NCI-H69 (cell line): Measurements from ENCODE around the gene HSD17B7.

Source experiments
- DNase-seq: peaks from one replicate; lab custom pipeline; 2025; lab: John Stamatoyannopoulos, UW

Gene HSD17B7

GRCh38 chr1:162857850-162858249 lies 67.3 kb downstream of the HSD17B7 start:
- no peak for DNase-seq

- DNase-seq = no peak
These were observed 68.7 kb downstream of the HSD17B7 start for GRCh38 chr1:162859191-162859590.

GRCh38 chr1:162861101-162861500 lies 70.6 kb downstream of the HSD17B7 start, which contains the start of gene CCDC190:
Gene CCDC190 (minus strand): TSS chr1:162861175. CDS start chr1:162859646, 1,529 bp downstream.
- DNase-seq = no peak

- peak; percentile 64 for DNase-seq
These were observed 71.1 kb downstream of the HSD17B7 start for GRCh38 chr1:162861625-162862024.
